NB4 (cell line): ENCODE measurements around the gene MGMT.

Experiments used
- TF ChIP-seq, protein P1 (sequence below): IDR thresholded peaks from one replicate; pipeline ENCODE4 v1.5.1; 2012; ENCODE audit warnings: low read depth, low read length
- TF ChIP-seq, protein P2 (sequence below): IDR thresholded peaks from 2 replicates; pipeline ENCODE4 v1.6.1; 2011; ENCODE audit warnings: low read depth, low read length

DNA sequence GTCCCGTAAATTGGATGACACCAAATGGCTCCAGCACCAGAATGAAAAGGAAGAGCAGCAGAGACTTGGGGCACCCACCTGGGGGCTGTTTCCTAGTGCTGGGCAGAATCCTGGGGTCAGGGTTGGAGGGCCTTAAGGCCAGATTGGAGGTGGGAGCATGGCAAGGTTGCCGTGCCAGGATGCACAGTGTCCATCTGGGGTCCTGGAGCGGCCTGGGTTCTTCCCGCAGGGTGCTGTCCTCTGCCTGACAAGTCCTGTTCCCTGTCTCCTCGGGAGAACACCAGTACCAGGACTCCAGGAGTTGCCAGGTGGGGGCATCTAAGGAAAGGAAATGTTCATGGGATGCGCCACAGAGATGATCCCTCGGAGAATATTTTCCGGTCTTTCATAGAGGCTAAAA, 42.8 kb downstream of the MGMT start:
- TF ChIP-seq, protein P1, sequence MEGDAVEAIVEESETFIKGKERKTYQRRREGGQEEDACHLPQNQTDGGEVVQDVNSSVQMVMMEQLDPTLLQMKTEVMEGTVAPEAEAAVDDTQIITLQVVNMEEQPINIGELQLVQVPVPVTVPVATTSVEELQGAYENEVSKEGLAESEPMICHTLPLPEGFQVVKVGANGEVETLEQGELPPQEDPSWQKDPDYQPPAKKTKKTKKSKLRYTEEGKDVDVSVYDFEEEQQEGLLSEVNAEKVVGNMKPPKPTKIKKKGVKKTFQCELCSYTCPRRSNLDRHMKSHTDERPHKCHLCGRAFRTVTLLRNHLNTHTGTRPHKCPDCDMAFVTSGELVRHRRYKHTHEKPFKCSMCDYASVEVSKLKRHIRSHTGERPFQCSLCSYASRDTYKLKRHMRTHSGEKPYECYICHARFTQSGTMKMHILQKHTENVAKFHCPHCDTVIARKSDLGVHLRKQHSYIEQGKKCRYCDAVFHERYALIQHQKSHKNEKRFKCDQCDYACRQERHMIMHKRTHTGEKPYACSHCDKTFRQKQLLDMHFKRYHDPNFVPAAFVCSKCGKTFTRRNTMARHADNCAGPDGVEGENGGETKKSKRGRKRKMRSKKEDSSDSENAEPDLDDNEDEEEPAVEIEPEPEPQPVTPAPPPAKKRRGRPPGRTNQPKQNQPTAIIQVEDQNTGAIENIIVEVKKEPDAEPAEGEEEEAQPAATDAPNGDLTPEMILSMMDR: no peak
- TF ChIP-seq, protein P2, sequence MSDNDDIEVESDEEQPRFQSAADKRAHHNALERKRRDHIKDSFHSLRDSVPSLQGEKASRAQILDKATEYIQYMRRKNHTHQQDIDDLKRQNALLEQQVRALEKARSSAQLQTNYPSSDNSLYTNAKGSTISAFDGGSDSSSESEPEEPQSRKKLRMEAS: no peak
